Retinal pigment epithelial cell (primary cell): ENCODE data around the gene GABBR2.

ENCODE experiments used
- DNase-seq: peaks from one replicate; pipeline ENCODE4 v3.0.0-alpha.2; 2010; ENCODE audit warnings: low read depth
- H3K4me3 ChIP-seq: 2 replicates; pipeline ENCODE4 v1.5.1; 2011; ENCODE audit warnings: mild to moderate bottlenecking, low read length, control low read depth, moderate library complexity
- TF ChIP-seq, protein P1 (sequence below): conservative IDR thresholded peaks from 2 replicates; pipeline ENCODE4 v1.5.1; 2011; ENCODE audit warnings: low read depth, low read length, control low read depth, inconsistent platforms

GABBR2 gene

DNA sequence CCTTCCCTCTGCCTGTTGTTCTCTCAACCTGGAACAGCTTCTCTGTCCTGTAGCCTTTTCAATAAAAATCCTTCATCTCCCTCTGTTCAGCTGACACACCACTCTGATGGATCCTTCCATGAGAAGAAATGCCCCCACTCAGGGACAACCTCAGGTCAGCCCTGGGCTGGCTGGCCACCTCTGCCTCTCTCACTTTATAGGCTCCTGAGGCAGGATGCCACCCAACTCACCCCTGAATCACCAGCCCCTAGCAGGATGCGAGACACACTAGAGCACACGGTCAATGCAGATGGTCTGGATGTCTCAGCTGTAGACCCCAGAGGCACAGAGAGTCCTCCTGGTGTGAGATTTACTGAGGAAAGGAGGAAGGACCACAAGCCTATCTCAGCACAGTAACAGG is 93.8 kb downstream of the GABBR2 start:
- no peak for DNase-seq
- TF ChIP-seq, protein P1, sequence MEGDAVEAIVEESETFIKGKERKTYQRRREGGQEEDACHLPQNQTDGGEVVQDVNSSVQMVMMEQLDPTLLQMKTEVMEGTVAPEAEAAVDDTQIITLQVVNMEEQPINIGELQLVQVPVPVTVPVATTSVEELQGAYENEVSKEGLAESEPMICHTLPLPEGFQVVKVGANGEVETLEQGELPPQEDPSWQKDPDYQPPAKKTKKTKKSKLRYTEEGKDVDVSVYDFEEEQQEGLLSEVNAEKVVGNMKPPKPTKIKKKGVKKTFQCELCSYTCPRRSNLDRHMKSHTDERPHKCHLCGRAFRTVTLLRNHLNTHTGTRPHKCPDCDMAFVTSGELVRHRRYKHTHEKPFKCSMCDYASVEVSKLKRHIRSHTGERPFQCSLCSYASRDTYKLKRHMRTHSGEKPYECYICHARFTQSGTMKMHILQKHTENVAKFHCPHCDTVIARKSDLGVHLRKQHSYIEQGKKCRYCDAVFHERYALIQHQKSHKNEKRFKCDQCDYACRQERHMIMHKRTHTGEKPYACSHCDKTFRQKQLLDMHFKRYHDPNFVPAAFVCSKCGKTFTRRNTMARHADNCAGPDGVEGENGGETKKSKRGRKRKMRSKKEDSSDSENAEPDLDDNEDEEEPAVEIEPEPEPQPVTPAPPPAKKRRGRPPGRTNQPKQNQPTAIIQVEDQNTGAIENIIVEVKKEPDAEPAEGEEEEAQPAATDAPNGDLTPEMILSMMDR: no peak

DNA sequence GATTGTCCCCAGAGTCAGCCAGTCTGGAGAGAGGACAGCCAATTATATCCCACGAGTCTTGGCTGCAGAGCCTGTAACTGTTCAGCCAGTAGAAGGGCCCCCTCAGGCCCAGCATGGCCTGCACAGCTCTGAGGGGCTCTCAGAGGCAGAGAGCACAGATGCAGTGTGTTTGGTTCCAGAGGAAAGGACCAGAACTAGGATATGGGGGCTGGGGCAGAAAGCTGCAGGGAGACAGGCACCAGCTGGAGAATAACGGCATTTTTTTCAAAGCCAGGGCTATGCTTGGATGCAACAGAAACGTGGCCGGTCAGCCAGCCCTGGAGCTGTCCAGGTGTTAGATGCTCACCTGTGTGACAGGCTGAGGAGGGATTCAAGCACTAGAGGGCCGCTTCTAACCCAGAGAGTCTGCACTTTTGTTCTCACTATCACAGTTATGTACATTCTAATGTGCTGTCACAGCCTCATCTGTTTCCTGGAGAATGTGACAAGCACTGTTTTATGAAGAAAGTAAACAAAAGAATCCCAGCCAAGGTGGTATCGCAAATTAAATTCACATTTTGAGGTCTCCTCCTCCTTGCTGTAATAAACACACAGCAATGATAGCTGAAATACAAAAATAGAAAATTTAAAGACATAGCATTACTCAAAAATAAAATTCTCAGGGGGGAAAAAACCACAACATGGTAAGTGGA is 96.5 kb downstream of the GABBR2 start:
- TF ChIP-seq, protein P1: no peak

More for the DNA sequence above, 93.8 kb downstream of the GABBR2 start:
- no peak overlapping the region for H3K4me3 ChIP-seq

DNA sequence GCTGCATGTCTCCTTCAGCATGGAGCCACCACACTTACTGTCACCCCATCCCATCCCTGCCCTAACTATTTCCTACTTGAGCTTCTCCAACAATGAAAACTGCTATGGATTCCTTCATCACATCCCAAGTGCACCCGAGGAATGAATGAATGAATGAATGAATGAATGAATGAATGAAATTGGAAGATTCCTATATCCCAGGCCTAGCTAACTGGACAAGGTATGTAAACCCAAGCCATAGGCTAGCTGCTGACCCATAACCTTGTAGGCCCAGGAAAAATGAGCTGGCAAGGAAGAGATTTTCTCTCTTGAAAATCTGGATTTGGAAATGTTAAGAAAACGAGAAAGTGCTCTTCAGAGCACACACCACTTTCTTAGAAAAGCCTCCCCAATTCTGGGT is 97.4 kb downstream of the GABBR2 start:
- DNase-seq: no peak
- no peak overlapping the region for H3K4me3 ChIP-seq
- TF ChIP-seq, protein P1: no peak

More for the DNA sequence above, 96.5 kb downstream of the GABBR2 start:
- no peak for DNase-seq
- H3K4me3 ChIP-seq: no peak overlapping the region

DNA sequence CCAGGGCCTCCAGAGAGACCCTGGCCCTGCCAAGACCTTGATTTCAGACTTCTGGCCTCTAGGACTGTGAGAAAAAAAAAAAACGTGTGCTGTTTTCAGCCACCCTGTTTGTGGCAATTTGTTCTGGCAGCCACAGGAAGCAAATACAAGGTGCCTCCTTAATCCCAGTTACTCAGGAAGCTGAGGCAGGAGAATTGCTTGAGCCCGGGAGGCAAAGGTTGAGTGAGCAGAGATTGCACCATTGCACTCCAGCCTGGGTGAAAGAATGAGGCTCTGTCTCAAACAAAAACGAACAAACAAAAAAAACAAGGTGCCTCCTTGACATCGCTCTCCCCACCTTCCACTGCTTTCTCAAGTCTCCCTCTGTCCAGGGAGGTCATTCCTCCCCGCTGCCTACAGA is 98.0 kb downstream of the GABBR2 start:
- no peak overlapping the region for H3K4me3 ChIP-seq
- DNase-seq: no peak
- TF ChIP-seq, protein P1: no peak

DNA sequence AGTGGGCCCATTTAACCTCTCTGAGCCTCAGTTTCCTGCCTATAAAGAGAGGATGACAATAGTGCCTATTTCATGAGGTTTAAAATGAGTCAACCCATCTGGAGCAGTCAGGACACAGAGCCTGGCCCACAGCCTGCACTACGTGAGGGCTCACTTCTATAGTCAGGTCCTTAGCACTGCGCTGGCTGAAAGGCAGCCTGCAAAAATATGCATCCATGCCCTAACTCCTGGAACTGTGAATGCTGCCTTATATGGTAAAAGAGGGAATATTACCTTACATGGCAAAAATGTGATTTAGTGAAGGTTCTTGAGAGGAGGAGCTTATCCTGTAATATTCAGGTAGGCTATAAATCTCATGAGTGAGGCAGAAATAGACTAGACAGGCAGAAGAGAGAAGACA is 98.5 kb downstream of the GABBR2 start:
- TF ChIP-seq, protein P1: no peak
- peak; percentile 16 for DNase-seq
- H3K4me3 ChIP-seq: no peak overlapping the region

GRCh38 chr9:98609646-98610045 is 99.1 kb downstream of the GABBR2 start:
- no peak overlapping the region for H3K4me3 ChIP-seq
- DNase-seq: no peak
- TF ChIP-seq, protein P1: no peak

GRCh38 chr9:98607787-98608186 is 100.9 kb downstream of the GABBR2 start:
- DNase-seq: no peak
- no peak overlapping the region for H3K4me3 ChIP-seq
- TF ChIP-seq, protein P1: no peak
